Liver (tissue), 3 donors: ENCODE measurements around the gene KDM2B.

Experiments
- ATF3 ChIP-seq: IDR thresholded peaks from 2 replicates; pipeline ENCODE4 v1.6.1; 2016; ENCODE audit warnings: antibody characterized with exemption
- RAD21 ChIP-seq, 2 donors: IDR thresholded peaks; 2 replicates each; pipeline ENCODE4 v1.6.1; 2016; ENCODE audit warnings: antibody characterized with exemption in 2 of 2, mild to moderate bottlenecking in 2 of 2
- SP1 ChIP-seq: IDR thresholded peaks from 2 replicates; pipeline ENCODE4 v1.6.1; 2018; ENCODE audit warnings: antibody characterized with exemption, mild to moderate bottlenecking
- TAF1 ChIP-seq: conservative IDR thresholded peaks from 2 replicates; pipeline ENCODE4 v1.6.1; 2016; ENCODE audit warnings: antibody characterized with exemption, mild to moderate bottlenecking
- YY1 ChIP-seq: IDR thresholded peaks from 2 replicates; pipeline ENCODE4 v1.6.1; 2016; ENCODE audit warnings: antibody characterized with exemption, mild to moderate bottlenecking
- TF ChIP-seq, protein P1 (sequence below): fragments of 150-350 bp; IDR thresholded peaks from 2 replicates; pipeline ENCODE4 v1.5.1; 2017; ENCODE audit warnings: improper control_type of control experiment, low read depth, low read length; ENCODE audit not compliant: missing input control
- TF ChIP-seq, protein P2 (sequence below): IDR thresholded peaks from 2 replicates; pipeline ENCODE4 v1.6.1; 2016; ENCODE audit warnings: antibody characterized with exemption, mild to moderate bottlenecking
- donor health status: healthy.
- donor health status: healthy.

DNA sequence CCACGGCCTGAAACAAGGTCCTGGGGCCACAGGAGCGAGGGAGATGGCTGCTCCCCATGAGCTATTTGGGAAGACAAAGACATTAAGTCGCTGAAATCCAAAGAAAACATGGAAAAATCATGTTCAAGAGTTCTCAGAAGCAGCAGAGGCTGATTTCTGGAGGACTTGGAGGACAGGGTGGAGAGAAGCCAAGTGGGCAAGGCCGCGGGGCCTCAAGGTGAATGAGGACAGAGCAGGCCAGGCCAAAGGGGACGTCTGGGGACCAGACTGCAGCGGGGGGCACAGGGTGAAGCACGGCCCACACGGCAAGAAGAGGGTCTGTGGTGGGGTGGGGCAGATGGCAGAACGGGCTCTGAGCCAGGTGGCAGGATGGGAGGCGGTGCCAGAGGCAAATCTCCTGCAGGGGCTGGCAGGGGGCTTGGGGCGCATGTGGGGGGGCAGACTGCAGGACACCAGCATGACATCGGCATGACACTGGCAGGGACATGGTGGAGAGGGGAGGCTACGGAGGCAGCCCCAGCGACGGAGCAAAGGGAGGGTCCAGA is 132.0 kb downstream of the KDM2B start:
- TF ChIP-seq YY1: no peak
- TF ChIP-seq, protein P1, sequence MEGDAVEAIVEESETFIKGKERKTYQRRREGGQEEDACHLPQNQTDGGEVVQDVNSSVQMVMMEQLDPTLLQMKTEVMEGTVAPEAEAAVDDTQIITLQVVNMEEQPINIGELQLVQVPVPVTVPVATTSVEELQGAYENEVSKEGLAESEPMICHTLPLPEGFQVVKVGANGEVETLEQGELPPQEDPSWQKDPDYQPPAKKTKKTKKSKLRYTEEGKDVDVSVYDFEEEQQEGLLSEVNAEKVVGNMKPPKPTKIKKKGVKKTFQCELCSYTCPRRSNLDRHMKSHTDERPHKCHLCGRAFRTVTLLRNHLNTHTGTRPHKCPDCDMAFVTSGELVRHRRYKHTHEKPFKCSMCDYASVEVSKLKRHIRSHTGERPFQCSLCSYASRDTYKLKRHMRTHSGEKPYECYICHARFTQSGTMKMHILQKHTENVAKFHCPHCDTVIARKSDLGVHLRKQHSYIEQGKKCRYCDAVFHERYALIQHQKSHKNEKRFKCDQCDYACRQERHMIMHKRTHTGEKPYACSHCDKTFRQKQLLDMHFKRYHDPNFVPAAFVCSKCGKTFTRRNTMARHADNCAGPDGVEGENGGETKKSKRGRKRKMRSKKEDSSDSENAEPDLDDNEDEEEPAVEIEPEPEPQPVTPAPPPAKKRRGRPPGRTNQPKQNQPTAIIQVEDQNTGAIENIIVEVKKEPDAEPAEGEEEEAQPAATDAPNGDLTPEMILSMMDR: no peak
- TF ChIP-seq TAF1: no peak
- no peak for TF ChIP-seq ATF3
- TF ChIP-seq, protein P2, sequence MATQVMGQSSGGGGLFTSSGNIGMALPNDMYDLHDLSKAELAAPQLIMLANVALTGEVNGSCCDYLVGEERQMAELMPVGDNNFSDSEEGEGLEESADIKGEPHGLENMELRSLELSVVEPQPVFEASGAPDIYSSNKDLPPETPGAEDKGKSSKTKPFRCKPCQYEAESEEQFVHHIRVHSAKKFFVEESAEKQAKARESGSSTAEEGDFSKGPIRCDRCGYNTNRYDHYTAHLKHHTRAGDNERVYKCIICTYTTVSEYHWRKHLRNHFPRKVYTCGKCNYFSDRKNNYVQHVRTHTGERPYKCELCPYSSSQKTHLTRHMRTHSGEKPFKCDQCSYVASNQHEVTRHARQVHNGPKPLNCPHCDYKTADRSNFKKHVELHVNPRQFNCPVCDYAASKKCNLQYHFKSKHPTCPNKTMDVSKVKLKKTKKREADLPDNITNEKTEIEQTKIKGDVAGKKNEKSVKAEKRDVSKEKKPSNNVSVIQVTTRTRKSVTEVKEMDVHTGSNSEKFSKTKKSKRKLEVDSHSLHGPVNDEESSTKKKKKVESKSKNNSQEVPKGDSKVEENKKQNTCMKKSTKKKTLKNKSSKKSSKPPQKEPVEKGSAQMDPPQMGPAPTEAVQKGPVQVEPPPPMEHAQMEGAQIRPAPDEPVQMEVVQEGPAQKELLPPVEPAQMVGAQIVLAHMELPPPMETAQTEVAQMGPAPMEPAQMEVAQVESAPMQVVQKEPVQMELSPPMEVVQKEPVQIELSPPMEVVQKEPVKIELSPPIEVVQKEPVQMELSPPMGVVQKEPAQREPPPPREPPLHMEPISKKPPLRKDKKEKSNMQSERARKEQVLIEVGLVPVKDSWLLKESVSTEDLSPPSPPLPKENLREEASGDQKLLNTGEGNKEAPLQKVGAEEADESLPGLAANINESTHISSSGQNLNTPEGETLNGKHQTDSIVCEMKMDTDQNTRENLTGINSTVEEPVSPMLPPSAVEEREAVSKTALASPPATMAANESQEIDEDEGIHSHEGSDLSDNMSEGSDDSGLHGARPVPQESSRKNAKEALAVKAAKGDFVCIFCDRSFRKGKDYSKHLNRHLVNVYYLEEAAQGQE: no peak
- TF ChIP-seq RAD21 (IDR thresholded peaks at IDR 0.05): no peak
- no peak for TF ChIP-seq SP1
